NOMO-1 treated with dmso at 0.1 percent for 144 hours (cell line): ENCODE data around the gene NHLRC2.

Experiments used
- DNase-seq: peaks from one replicate; lab custom pipeline; 2025; ENCODE audit not compliant: unreplicated experiment; lab: John Stamatoyannopoulos, UW

Gene NHLRC2

DNA sequence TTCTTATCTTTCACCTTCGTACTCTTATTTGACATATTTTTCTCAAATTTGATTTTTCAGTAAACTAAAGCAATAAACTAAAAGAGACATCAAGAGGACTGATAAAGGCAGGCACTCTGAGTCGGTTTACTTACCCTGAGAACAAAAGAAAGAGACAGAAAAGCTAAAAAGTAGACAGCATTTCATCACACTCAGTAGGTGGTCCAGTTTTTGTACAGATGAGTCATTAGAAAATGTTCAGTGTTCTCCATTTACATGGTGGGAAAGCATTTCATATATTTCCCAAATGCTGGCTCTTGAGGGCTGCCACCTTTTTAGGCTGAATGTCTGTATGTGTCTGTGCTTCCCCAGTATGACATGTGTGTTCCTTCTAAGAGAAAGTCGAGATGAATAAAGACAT, 52.7 kb downstream of the NHLRC2 start:
- DNase-seq = no peak

- no peak for DNase-seq
These were observed 53.8 kb downstream of the NHLRC2 start for GRCh38 chr10:113908236-113908635.

DNA sequence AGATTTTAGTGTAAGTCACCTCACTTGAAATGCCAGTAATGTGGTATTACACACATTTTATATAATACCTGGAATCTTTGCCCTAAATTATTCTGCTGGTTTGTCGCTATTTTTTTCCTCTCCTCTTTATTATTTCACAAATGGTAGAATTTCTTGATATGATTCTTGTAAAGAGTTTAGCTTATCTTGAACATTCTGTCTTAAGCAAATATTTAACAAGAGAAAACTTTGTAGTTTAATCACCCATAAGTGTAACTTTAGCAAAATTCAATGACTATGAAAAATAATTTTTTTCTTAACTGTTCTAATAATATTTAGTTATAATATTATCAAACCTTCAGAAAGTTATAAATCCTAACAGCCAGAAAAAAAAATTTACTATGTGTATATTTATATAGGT, 56.7 kb downstream of the NHLRC2 start:
- no peak for DNase-seq

- DNase-seq = no peak
These were observed 57.4 kb downstream of the NHLRC2 start for GRCh38 chr10:113911839-113912238.

GRCh38 chr10:113912582-113912981, 58.1 kb downstream of the NHLRC2 start:
- DNase-seq = no peak

GRCh38 chr10:113914956-113915355, 60.5 kb downstream of the NHLRC2 start:
- DNase-seq = no peak

DNA sequence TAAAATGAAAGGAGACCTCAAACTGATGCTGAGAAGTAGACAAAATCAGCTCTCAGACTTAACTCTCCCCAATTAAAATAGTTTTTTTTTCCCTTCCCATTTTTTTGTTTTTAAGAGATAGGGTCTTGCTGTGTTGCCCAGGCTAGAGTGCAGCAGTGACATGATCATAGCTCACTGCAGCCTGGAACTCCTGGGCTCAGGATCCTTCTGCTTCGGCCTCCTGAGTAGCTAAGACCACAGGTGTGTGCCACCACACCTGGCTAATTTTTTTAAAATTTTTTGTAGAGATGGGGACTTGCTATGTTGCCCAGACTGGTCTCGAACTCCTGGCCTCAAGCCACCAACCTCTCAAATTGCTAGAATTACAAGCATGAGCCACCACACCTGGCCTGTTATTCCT, 61.1 kb downstream of the NHLRC2 start:
- DNase-seq = no peak

DNA sequence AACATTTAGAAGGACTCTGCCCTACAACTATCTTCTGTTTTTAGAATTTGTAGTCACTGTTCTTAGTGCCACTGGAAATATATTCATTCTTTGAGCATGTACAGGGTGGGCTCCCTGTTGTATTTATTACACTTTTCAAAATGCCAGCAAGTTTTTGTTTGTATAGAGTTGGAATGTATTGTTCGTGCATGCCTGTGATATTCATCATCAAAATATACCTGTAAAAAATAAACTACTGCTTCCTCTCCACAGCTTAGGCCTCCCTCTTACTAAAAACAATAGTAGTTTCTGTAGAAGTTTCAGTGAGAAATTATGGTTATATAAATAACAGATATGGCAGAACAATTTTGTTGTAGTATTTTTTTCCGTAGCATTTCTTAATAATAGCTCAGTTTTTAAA, 61.6 kb downstream of the NHLRC2 start:
- DNase-seq = no peak

DNA sequence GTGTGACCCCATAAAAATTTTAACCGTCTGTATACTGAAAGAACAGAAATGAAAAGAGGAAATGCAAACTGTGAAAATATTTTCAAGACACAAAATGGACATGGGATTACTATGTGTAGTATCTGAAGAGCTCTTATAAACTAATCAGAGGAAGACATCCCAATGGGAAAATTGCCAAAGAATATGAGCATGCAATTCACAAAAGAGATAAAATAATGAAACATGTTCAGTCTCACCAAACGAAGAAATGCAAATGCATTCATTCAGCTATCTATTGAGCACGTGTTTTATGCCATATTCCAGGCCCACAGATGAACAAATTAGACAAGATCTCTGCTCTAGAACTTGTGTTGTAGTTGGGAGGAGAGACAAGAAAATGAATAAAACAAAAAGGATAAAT, 63.2 kb downstream of the NHLRC2 start:
- DNase-seq = no peak

DNA sequence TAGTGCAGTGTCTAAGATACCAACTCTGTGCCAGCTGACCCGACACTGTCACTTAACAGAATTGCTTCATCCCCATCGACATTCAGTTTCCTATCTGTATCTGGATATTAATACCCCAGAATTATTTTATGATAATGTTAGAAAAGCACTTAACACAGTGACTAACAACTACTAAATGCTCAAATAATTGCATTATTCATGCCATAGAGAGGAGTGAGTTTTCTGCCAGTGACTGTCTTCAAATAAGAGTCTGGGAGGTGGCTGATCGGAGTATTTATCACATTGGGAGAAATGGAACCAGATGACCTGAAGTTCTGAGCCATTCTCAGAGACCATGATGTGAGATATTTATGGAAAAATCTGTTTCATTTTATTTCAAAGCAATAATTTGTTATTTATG, 65.7 kb downstream of the NHLRC2 start:
- DNase-seq = no peak

DNA sequence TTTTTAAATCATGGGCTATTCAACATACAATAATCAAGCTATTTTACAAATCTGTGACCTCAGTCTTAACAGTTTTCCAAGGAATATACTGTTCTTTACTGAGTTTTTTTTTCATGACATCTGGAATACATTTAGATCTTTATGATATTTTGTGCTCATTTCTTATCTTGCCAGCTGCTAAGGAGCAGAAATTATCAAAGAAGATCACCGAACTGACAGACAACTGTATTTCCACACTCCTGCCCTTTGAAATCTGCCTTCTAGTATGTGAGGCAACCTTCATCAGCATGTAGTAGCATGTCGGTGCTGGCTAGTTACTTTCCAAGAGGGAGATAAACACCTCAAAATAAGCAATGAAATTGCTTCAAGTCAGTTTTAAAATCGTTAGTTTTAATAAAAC, 66.4 kb downstream of the NHLRC2 start:
- no peak for DNase-seq

GRCh38 chr10:113921561-113922370, 67.3 kb downstream of the NHLRC2 start:
- no peak for DNase-seq

DNA sequence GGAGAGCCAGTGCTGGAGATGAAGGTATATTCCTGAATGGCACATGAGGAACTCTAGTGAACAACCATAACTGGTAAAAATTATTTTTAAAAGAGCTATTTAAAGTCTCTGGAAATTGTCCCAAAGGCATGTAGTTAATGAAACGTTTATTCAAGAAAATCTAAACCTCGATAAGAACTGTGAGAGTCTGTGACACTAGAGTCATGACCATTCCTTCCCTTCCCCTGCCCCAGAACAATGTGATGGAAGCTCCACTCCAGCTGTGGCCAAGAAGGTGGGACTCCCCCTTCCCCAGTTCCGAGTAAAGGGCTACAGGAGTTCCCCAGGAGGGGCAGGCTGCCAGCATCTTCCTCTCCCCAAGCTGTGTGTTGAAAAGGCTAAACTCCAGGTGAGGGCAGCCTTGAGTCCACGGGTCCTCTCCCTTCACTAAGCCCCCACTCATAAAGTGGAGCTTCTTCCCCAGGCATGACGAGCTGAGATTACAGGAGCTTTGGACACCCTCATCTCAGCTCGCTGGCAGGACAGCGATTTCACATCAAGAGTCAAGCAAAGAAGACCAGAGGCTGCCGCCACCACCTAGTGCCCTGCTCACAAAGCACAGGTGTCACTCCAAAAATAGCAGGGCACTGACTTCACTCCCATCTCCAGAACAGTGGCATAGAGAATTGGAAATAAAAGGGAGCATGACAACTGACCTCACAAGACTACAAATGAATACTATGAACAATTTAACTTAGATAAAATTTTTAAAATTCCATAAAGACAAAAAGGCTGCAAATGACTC, 68.5 kb downstream of the NHLRC2 start:
- DNase-seq = no peak

DNA sequence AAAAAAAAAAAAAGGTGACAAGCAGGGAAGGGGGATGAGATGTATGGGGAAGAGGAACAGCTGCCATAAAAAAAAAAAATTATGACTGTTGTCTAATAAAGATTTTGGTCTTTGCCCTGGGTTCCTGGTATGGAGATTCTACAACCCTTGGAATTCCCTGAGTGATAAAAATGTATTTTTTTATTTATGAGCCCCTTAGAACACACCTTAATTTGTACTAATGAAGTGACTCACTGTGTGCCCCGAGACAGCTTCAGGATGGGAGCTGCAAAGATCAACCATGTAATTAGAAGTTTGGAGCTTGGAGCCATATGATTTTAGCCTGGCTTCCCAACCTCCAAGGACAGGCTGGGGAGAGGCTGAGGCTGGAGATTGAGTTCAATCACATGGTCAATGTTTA, 69.7 kb downstream of the NHLRC2 start:
- no peak for DNase-seq

DNA sequence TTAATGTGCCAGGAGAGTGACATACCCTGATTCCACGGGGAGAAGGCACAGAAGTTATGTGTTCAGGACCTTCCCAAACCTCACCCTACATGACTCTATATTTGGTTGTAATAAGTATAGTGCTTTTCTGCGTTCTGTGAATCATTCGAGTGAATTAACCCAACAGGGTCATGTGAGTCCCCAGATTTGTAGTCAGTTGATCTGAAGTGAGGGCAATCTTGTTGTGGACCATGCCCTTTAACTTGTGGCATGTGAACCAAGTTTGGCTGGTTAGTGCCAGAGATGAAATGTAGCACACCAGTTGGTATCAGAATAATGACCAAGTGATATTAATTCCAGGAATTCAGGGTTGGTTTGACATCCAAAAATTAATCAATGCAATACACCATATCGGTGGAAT, 70.2 kb downstream of the NHLRC2 start:
- no peak for DNase-seq

DNA sequence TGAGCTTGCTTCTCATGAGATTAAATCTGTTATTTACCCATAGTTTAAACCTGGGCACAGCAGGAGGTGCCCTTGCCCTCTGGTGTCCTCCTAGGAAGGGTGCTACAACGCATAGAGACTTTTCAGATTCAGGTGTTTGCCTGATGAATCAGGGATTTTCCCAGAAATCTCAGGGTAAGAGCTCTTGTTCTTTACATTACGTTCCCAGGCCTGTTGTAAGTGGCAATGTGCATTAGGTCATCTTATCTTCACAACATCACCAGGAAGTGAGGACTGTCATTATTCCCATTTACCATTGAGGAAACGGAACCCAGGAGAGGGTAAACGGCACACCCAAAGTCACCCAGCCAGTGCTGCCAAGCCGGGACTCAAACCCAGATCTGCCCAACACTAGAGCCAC, 73.0 kb downstream of the NHLRC2 start:
- no peak for DNase-seq

DNA sequence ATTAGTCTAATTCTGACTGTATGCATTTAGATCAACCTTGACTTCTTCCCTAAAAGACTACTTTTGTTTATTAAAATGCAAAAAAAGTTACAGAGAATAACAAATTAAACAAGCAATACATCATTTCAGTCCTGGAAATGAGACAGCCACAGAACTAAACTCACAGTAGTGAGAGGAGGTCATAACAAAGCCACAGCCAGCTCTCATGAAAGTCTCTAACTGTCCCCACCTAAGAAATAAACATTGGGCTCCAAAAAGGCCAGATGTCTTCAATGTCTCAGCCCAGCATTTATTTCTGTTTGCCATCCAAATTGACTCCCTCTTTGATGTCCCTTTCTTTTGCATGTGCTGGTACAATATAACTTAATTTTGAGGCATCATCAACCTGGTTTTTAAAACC, 74.4 kb downstream of the NHLRC2 start:
- DNase-seq = no peak

- no peak for DNase-seq
These were observed 75.1 kb downstream of the NHLRC2 start for GRCh38 chr10:113929522-113929921.

GRCh38 chr10:113930482-113931057, 76.1 kb downstream of the NHLRC2 start:
- no peak for DNase-seq

DNA sequence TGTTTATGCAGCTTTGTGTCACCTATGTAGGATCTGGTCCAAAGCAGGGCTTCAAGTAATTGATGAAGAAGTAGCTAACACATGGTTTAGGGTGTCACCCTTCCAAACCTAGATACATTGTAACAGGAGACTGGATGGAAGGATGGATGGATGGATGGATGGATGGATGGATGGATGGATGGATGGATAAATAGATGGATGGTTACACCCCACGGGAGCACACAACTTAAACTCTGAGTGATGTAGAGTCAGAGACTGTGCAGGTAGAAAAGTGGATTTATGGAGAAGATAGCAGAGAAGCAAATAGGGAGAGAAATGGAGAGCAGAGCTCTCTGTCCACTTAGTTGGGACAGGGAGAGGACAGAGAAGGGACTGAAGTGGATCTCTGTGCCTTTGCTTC, 78.4 kb downstream of the NHLRC2 start:
- DNase-seq = no peak

DNA sequence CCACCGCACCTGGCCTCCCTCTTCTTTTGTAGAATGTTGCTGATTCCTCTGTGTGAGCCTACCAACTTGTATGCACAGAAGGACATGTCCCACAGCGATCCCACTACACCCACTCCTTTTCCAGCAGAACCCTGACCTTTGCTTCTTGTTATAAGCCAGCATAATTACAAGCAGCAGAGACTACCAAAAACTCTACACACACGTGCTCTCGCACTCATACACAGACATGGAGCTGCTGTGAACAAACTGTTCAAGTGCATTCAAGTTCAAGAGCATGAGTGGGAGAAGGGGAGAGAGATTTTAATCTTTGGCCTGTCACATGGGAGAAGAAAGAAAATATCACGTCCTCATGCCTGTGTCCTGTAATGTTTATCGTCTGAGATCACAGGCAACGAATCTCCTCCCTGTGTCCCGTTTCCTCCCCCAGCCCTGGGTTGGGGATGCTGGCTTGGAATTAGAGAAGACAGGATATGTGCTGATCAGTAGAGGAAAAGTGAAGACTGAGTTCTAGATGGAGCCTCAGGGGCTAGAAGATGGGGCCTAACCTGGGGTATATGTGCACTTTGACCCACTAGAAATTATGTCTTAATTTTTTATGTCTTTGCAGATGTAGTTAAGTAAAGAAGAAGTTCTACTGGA, 79.6 kb downstream of the NHLRC2 start:
- DNase-seq = no peak

GRCh38 chr10:113937258-113937657, 82.8 kb downstream of the NHLRC2 start:
- DNase-seq = no peak
